Measurements from ENCODE around the gene CFDP1. TPM values are rescaled to one million over a fixed set of nuclear protein-coding genes. Genes with fewer than 3 reads are reported as not detected.
"Not testable (repeated sequence)": the region's sequence is repeated elsewhere in the genome, so short reads cannot be mapped to it uniquely, and the experiment has no call there.

Gene CFDP1
- total RNA-seq, 1 experiment from 2014 or later: 50.3 TPM

DNA sequence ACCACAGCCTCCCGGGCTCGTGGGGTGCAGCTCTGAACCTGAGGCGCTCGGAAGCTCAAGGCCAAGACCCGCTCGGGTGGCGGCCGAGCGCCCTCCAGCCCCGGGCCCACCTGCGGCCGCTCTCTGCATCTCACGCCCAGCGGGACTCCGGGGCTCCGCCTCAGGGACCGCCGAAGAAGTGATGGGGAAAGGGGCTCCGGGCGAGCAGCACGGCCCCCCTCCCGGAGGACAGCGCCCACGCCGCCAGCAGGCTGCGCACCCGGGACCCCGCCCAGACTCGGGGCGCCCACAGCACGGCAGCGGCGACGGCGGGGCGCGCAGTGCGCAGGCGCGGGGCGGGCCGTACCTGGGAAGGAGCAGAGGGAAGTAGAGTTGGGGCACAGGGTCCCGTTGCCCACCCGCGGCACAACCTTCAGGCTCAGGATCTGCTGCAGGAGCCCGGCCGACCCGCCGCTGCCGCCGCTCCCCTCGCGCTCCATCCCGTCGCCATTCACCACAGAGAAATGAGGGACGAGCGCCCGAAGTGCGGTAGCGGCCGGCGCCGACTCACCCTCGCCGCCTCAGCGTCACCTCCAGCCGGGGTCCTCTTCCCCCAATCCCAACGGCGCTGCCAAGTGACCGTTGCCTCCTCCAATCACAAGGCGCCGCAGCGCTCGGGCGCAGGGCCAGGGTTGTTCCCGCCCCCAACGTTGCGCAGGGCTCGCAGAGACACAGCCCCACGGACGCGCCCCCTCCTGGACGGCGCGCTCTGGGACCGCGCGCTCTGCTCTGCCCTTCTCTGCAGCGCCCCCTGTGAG lies 31.0 kb upstream of the CFDP1 start, which contains the start of gene TMEM170A:
TSS of gene TMEM170A (minus strand) at position 568 of the 797 bp plus-strand sequence. CDS start at position 479, 89 bp downstream.
- DNase-seq: peak; percentile 96

GRCh38 chr16:75463389-75464121 lies 30.3 kb upstream of the CFDP1 start:
- not testable (repeated sequence) for H3K36me3 ChIP-seq; H3K4me1 ChIP-seq; H3K9me3 ChIP-seq (replicated peaks); H3K27me3 ChIP-seq
- Histone ChIP-seq H3K4me3 (peak overlapping the region; percentile 93), H3K27ac (peak overlapping the region; percentile 58)
- DNase-seq: peak; percentile 73 to 79

More for the DNA sequence above, 31.0 kb upstream of the CFDP1 start, which contains the start of gene TMEM170A:
- no peaks in the 10 kb centered on the region for H3K4me1 ChIP-seq
- H3K27ac ChIP-seq: peak within 1 kb of the TSS; percentile 58
- H3K27me3 ChIP-seq: no peaks in the 10 kb centered on the region
- H3K36me3 ChIP-seq: no peaks in the 10 kb centered on the region
- H3K9me3 ChIP-seq (replicated peaks): no peaks in the 10 kb centered on the region
- peak within 1 kb of the TSS; percentile 93 for H3K4me3 ChIP-seq

GRCh38 chr16:75462806-75463205 lies 29.5 kb upstream of the CFDP1 start:
- Histone ChIP-seq H3K4me1 (no peaks in the 10 kb centered on the region), H3K4me3 (peak overlapping the region; percentile 93; the same call in 1 of the 2 replicates), H3K27ac (no peak overlapping the region)

GRCh38 chr16:75461575-75461974 lies 28.3 kb upstream of the CFDP1 start:
- Histone ChIP-seq H3K9me3 (replicated peaks) (no peaks in the 10 kb centered on the region), H3K4me3 (no peak overlapping the region), H3K27ac (no peak overlapping the region), H3K4me1 (no peaks in the 10 kb centered on the region), H3K36me3 (no peaks in the 10 kb centered on the region), H3K27me3 (no peaks in the 10 kb centered on the region)
- DNase-seq: no peak

More at GRCh38 chr16:75462806-75463205, 29.5 kb upstream of the CFDP1 start:
- no peak for DNase-seq
- no peaks in the 10 kb centered on the region for H3K27me3 ChIP-seq
- no peaks in the 10 kb centered on the region for H3K36me3 ChIP-seq
- H3K9me3 ChIP-seq (replicated peaks): no peaks in the 10 kb centered on the region

- Histone ChIP-seq H3K4me3 (no peak overlapping the region), H3K27ac (no peak overlapping the region), H3K36me3 (no peaks in the 10 kb centered on the region), H3K4me1 (no peaks in the 10 kb centered on the region), H3K27me3 (no peaks in the 10 kb centered on the region), H3K9me3 (replicated peaks) (no peaks in the 10 kb centered on the region)
- DNase-seq: no peak
Observed at GRCh38 chr16:75460446-75460845, 27.1 kb upstream of the CFDP1 start.

DNA sequence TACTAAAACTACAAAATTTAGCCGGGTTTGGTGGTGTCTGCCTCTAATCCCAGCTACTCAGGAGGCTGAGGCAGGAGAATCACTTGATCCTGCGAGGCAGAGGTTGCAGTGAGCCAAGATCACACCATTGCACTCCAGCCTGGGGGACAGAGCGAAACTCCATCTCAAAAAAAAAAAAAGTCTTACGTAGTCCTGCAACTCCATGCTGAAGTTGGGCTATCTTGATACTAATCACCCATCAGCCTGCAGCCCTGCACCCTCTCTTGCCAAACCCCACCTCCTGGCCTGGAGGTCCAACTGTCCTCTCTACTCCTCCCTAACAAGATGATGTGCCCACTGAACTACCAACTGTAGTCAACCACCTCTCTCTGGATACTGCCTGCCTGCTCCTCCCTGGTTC lies 26.4 kb upstream of the CFDP1 start:
- Histone ChIP-seq H3K9me3 (replicated peaks) (no peaks in the 10 kb centered on the region), H3K36me3 (no peaks in the 10 kb centered on the region), H3K27me3 (no peaks in the 10 kb centered on the region), H3K4me3 (no peak overlapping the region), H3K4me1 (no peaks in the 10 kb centered on the region), H3K27ac (no peak overlapping the region)
- no peak for DNase-seq

- Histone ChIP-seq H3K27ac (no peak overlapping the region), H3K36me3 (no peaks in the 10 kb centered on the region), H3K9me3 (replicated peaks) (no peaks in the 10 kb centered on the region), H3K4me3 (no peak overlapping the region), H3K27me3 (no peaks in the 10 kb centered on the region), H3K4me1 (no peaks in the 10 kb centered on the region)
- DNase-seq: no peak
Observed at GRCh38 chr16:75458439-75458838, 25.1 kb upstream of the CFDP1 start.

DNA sequence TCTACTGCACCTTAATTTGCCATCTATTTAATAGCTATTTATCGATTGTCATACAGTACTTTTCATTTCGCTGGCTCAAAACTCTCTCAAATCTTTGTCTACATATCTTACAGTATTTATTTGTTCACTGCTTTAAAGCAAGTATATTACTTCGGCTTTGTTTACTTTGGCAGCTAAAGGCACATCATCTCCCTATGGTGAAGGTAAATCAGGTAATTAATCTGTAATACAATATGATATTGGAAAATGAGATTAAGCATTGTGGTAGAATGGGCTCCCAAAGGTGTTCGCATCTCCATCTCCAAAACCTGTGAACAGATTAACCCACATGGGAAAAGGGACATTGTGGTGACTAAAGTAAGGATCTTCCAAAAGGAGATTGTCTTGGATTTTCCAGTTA lies 24.7 kb upstream of the CFDP1 start:
- H3K36me3 ChIP-seq: no peaks in the 10 kb centered on the region
- H3K27ac ChIP-seq: no peak overlapping the region
- H3K27me3 ChIP-seq: no peaks in the 10 kb centered on the region
- no peaks in the 10 kb centered on the region for H3K9me3 ChIP-seq (replicated peaks)
- no peaks in the 10 kb centered on the region for H3K4me1 ChIP-seq
- DNase-seq: no peak
- H3K4me3 ChIP-seq: no peak overlapping the region

DNA sequence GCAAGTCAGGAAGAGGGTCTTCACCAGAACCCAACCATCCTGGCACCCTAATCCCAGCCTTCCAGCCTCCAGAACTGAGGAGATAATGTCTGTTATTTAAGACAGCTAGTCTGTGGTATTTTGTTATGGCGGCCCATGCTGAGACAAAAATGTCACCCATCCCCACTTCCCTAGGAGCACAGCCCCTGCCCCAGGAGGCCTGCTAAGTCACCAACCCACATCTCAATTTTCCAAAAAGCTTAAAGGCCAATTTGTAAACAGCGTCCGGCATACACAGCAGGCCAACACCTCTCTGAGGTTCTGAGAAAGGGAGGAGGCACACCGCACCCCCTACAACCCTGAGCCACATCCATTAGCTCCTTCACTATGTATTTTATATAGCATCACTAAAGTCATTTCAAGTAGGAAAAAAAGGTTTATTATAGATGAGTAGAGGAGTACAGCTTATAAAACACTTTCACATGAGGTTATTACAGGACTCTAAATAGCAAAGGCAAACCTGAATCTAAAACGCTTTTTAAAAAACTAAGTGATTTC lies 24.2 kb upstream of the CFDP1 start:
- Histone ChIP-seq H3K4me1 (no peaks in the 10 kb centered on the region), H3K36me3 (no peaks in the 10 kb centered on the region), H3K27me3 (no peaks in the 10 kb centered on the region), H3K4me3 (no peak overlapping the region), H3K27ac (no peak overlapping the region), H3K9me3 (replicated peaks) (no peaks in the 10 kb centered on the region)
- no peak for DNase-seq

- Histone ChIP-seq H3K4me3 (no peak overlapping the region), H3K27me3 (no peaks in the 10 kb centered on the region), H3K9me3 (replicated peaks) (no peaks in the 10 kb centered on the region), H3K36me3 (no peaks in the 10 kb centered on the region), H3K4me1 (no peaks in the 10 kb centered on the region), H3K27ac (no peak overlapping the region)
- no peak for DNase-seq
Observed at GRCh38 chr16:75456971-75457370, 23.7 kb upstream of the CFDP1 start.

GRCh38 chr16:75456486-75456885 lies 23.2 kb upstream of the CFDP1 start:
- H3K36me3 ChIP-seq; H3K9me3 ChIP-seq (replicated peaks); H3K4me1 ChIP-seq; H3K27me3 ChIP-seq; DNase-seq; H3K27ac ChIP-seq; H3K4me3 ChIP-seq: not testable (repeated sequence)

- no peaks in the 10 kb centered on the region for H3K9me3 ChIP-seq (replicated peaks)
- H3K27ac ChIP-seq: no peak overlapping the region
- no peak overlapping the region for H3K4me3 ChIP-seq
- H3K27me3 ChIP-seq: no peaks in the 10 kb centered on the region
- no peak for DNase-seq
- no peaks in the 10 kb centered on the region for H3K4me1 ChIP-seq
- no peaks in the 10 kb centered on the region for H3K36me3 ChIP-seq
Observed at GRCh38 chr16:75455677-75456076, 22.4 kb upstream of the CFDP1 start.

DNA sequence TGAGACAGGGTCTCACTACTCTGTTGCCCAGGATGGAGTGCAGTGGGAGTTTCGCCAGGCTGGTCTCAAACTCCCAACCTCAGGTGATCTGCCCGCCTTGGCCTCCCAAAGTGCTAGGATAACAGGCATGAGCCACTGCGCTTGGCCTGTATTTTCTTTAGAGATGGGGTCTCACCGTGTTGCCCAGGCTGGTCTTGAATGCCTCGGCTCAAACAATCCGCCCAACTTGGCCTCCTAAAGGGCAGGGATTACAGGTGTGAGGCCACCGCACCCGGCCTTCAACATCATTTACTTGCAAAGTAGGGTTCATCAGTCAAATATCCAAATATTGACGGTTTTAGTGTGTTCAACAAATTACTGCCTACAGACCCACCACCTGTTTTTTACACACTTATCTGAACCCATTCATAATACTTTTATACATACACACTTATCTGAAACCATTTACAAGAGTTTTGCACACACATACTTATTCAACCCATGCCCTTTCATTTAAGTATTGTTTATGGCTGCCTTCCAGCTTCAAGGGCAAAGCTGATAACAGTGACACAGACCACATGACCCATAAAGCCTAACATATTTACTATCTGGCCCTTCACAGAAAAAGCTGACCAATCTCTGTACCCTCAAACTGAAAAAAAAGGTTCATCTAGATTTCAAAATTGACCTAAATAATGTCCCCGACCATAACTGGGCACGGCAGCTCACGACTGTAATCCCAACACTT lies 19.3 kb upstream of the CFDP1 start:
- Histone ChIP-seq H3K36me3 (no peaks in the 10 kb centered on the region), H3K27ac (no peak overlapping the region), H3K4me3 (no peak overlapping the region), H3K27me3 (no peaks in the 10 kb centered on the region), H3K9me3 (replicated peaks) (no peaks in the 10 kb centered on the region), H3K4me1 (no peaks in the 10 kb centered on the region)
- DNase-seq: no peak

- DNase-seq: no peak
- no peak overlapping the region for H3K27ac ChIP-seq
Observed at GRCh38 chr16:75446416-75446815, 13.1 kb upstream of the CFDP1 start.

More at GRCh38 chr16:75446416-75446815, 13.1 kb upstream of the CFDP1 start:
- H3K27me3 ChIP-seq: no peaks in the 10 kb centered on the region
- no peak overlapping the region for H3K4me3 ChIP-seq
- H3K9me3 ChIP-seq (replicated peaks): no peaks in the 10 kb centered on the region
- H3K36me3 ChIP-seq: 0 out of 2 replicates have a peak, but pooled peaks cover 4% of the 10 kb centered on the region
- H3K4me1 ChIP-seq: no peaks in the 10 kb centered on the region
